GM12878 (cell line): ENCODE measurements around the gene ESPL1. TPM values are rescaled to one million over a fixed set of nuclear protein-coding genes. Genes with fewer than 3 reads are reported as not detected.

Experiments
- ATAC-seq: fragments of 200-7000 bp; cut with Tn5 transposase; 3 replicates; pipeline ENCODE4 v1.9.1; 2020; ENCODE audit warnings: mild to moderate bottlenecking, moderate library complexity
- BruUV-seq: library from RNA; stranded (reverse); fragments of 400-500 nt; replicated peaks from 2 replicates; lab custom pipeline; 2021; lab: Mats Ljungman, UMichigan
- CTCF ChIA-PET: fragments of 300-600 bp; sonication (Branson Sonifier 250); formaldehyde crosslinking; extraction: SDS; loops from one replicate; lab custom pipeline; 2021; ENCODE audit warnings: inconsistent platforms; lab: Yijun Ruan, JAX
- POLR2A ChIA-PET: fragments of 350-600 bp; formaldehyde crosslinking; extraction: SDS; loops from one replicate; lab custom pipeline; 2021; ENCODE audit warnings: inconsistent platforms; lab: Charles Lee
- RAD21 ChIA-PET: fragments of 300-600 bp; sonication (Branson Sonifier 250); formaldehyde crosslinking; loops from one replicate; lab custom pipeline; 2023; ENCODE audit warnings: antibody characterized with exemption; ENCODE audit not compliant: unreplicated experiment; lab: Charles Lee
- SMC1A ChIA-PET: fragments of 300-600 bp; sonication (Branson Sonifier 250); formaldehyde crosslinking; loops from one replicate; lab custom pipeline; 2023; ENCODE audit not compliant: unreplicated experiment, uncharacterized antibody; lab: Charles Lee
- DNase-seq: peaks from one replicate; pipeline ENCODE4 v3.0.0-alpha.2; 2011; ENCODE audit warnings: low read depth, low spot score
- FAIRE-seq: peaks from 3 replicates; lab custom pipeline; 2011; peaks lifted over from hg19 to GRCh38; lab: Jason Lieb, UNC
- H2AFZ ChIP-seq: 2 replicates; pipeline ENCODE4 v1.6.0; 2011; ENCODE audit warnings: low read depth, low read length, control low read depth; ENCODE audit not compliant: control insufficient read depth
- H3K27ac ChIP-seq: 2 replicates; pipeline ENCODE4 v1.5.1; 2011; ENCODE audit warnings: control low read depth; ENCODE audit not compliant: control insufficient read depth, insufficient read depth
- H3K27me3 ChIP-seq, 2 experiments: replicated peaks in 1 of 2; 2 replicates each; pipeline versions ENCODE4 v1.6.0 to v1.6.1; 2011; ENCODE audit warnings: low read length in 1 of 2; ENCODE audit not compliant: control insufficient read depth in 2 of 2, insufficient read depth in 2 of 2
- H3K36me3 ChIP-seq, 2 experiments: 2 replicates each; pipeline ENCODE4 v1.5.1; 2011; ENCODE audit warnings: low read length in 1 of 2; ENCODE audit not compliant: control insufficient read depth in 2 of 2, insufficient read depth in 2 of 2
- H3K4me1 ChIP-seq: 2 replicates; pipeline ENCODE4 v1.6.1; 2011; ENCODE audit warnings: mild to moderate bottlenecking, low read length, moderate library complexity, mixed read lengths; ENCODE audit not compliant: control insufficient read depth, insufficient read depth
- H3K4me2 ChIP-seq: 2 replicates; pipeline ENCODE4 v1.6.0; 2011; ENCODE audit warnings: control low read depth; ENCODE audit not compliant: control insufficient read depth, insufficient read depth
- H3K4me3 ChIP-seq: fragments of 200-600 bp; sonication (generic); 2 replicates; pipeline ENCODE4 v1.5.1; 2016
- H3K79me2 ChIP-seq: 2 replicates; pipeline ENCODE4 v1.6.0; 2011; ENCODE audit warnings: low read length; ENCODE audit not compliant: control insufficient read depth, insufficient read depth
- H3K9ac ChIP-seq: 2 replicates; pipeline ENCODE4 v1.8.0; 2011; ENCODE audit warnings: low read length, control low read depth, mixed read lengths; ENCODE audit not compliant: control insufficient read depth, insufficient read depth
- H3K9me3 ChIP-seq: replicated peaks from 3 replicates; pipeline ENCODE4 v1.5.1; 2011; ENCODE audit warnings: mild to moderate bottlenecking, low read length; ENCODE audit not compliant: control insufficient read depth, insufficient read depth
- H4K20me1 ChIP-seq: 2 replicates; pipeline ENCODE4 v1.6.0; 2011; ENCODE audit not compliant: control insufficient read depth, insufficient read depth
- ATF3 ChIP-seq: IDR thresholded peaks from 2 replicates; pipeline ENCODE4 v1.6.1; 2011; ENCODE audit warnings: low read depth, mild to moderate bottlenecking, low read length, moderate library complexity, borderline replicate concordance; ENCODE audit errors: extremely low read depth
- CREM ChIP-seq: IDR thresholded peaks from 2 replicates; pipeline ENCODE4 v1.6.1; 2014; ENCODE audit warnings: antibody characterized with exemption, low read depth
- HDAC2 ChIP-seq: fragments of 200-600 bp; sonication (generic); IDR thresholded peaks from 2 replicates; pipeline ENCODE4 v1.6.1; 2017
- IRF4 ChIP-seq: IDR thresholded peaks from 2 replicates; pipeline ENCODE4 v1.6.1; 2011; ENCODE audit warnings: low read depth, low read length
- JUNB ChIP-seq: IDR thresholded peaks from 2 replicates; pipeline ENCODE4 v1.6.1; 2016; ENCODE audit warnings: antibody characterized with exemption, mild to moderate bottlenecking
- KLF5 ChIP-seq: fragments of 450-650 bp; IDR thresholded peaks from 2 replicates; pipeline ENCODE4 v1.6.1; 2014; ENCODE audit warnings: mild to moderate bottlenecking; ENCODE audit not compliant: partially characterized antibody
- MXI1 ChIP-seq: fragments of 150-350 bp; IDR thresholded peaks from 2 replicates; pipeline ENCODE4 v1.6.1; 2011; ENCODE audit warnings: low read depth, mild to moderate bottlenecking, inconsistent platforms, low read length, improper control_type of control experiment
- RB1 ChIP-seq: fragments of 450-650 bp; formaldehyde crosslinking; IDR thresholded peaks from 2 replicates; pipeline ENCODE4 v1.6.1; 2017; ENCODE audit warnings: mild to moderate bottlenecking, borderline replicate concordance
- SIN3A ChIP-seq: IDR thresholded peaks from 2 replicates; pipeline ENCODE4 v1.6.1; 2012; ENCODE audit warnings: low read depth, low read length, improper control_type of control experiment
- SMAD1 ChIP-seq: fragments of 450-650 bp; IDR thresholded peaks from 2 replicates; pipeline ENCODE4 v1.6.1; 2018; ENCODE audit warnings: mild to moderate bottlenecking, low read depth; ENCODE audit not compliant: partially characterized antibody
- SUZ12 ChIP-seq: fragments of 200-600 bp; sonication (generic); IDR thresholded peaks from one replicate; pipeline ENCODE4 v1.6.1; 2018; ENCODE audit warnings: antibody characterized with exemption, mild to moderate bottlenecking; ENCODE audit not compliant: unreplicated experiment
- TARDBP ChIP-seq: IDR thresholded peaks from 2 replicates; pipeline ENCODE4 v1.6.1; 2016; ENCODE audit warnings: borderline replicate concordance
- TCF7 ChIP-seq: IDR thresholded peaks from 2 replicates; pipeline ENCODE4 v1.6.1; 2014; ENCODE audit warnings: antibody characterized with exemption, borderline replicate concordance
- ZNF24 ChIP-seq: fragments of 450-650 bp; IDR thresholded peaks from 2 replicates; pipeline ENCODE4 v1.6.1; 2017; ENCODE audit warnings: antibody characterized with exemption, mild to moderate bottlenecking
- WGBS: methylation state at CpG from one replicate; pipeline ENCODE4 v1.1.6; 2016; ENCODE audit warnings: low lambda C conversion rate; ENCODE audit not compliant: insufficient replicate concordance, insufficient coverage; ENCODE audit errors: missing lambda C conversion rate; 5-methylcytosine and 5-hydroxymethylcytosine counted together
- in situ Hi-C: fragments of 300-500 bp; cut with MboI; formaldehyde crosslinking; loops from 9 replicates; pipeline ENCODE4 v1.14.3; 2018; ENCODE audit warnings: mixed read lengths
- intact Hi-C: fragments of 100-400 bp; cut with micrococcal nuclease; formaldehyde crosslinking; loops from one replicate; pipeline ENCODE4 v1.14.2; 2022; ENCODE audit not compliant: unreplicated experiment
- polyA plus RNA-seq, 11 experiments: library from polyadenylated mRNA; depleted of rRNA in 4 of 11; unstranded in 6 of 11; stranded (reverse) in 5 of 11; fragments of >200 nt; fragmentation: Nextera tagmentation in 4 of 11; fragmentation: Illumina TruSeq in 1 of 11; extraction: Ambion mirVana in 4 of 11; extraction: Trizol in 1 of 11; gene quantifications; 1 replicate in 1 of 11; 2 replicates in 10 of 11; pipeline versions ENCODE4 v1.2.1 to v1.2.3, GENCODE V29; 2011 to 2016; ENCODE audit warnings: inconsistent platforms in 2 of 11, missing spikeins in 2 of 11, low read depth in 1 of 11
- total RNA-seq, 4 experiments: library from RNA; depleted of rRNA in 3 of 4; stranded (reverse); fragments of >200 nt in 3 of 4; fragmentation: Illumina TruSeq in 1 of 4; extraction: Trizol in 1 of 4; gene quantifications; 2 replicates each; pipeline versions ENCODE4 v1.2.1 to v1.2.3, GENCODE V29; 2013 to 2021
- TF ChIP-seq, protein P1 (sequence below): fragments of 150-350 bp; IDR thresholded peaks from 2 replicates; pipeline ENCODE4 v1.6.1; 2016; ENCODE audit warnings: low read depth, low read length
- TF ChIP-seq, protein P2 (sequence below): fragments of 450-650 bp; IDR thresholded peaks from 2 replicates; pipeline ENCODE4 v1.6.1; 2016; ENCODE audit warnings: mild to moderate bottlenecking
- TF ChIP-seq, protein P3 (sequence below): fragments of 450-650 bp; IDR thresholded peaks from 2 replicates; pipeline ENCODE4 v1.6.1; 2018; ENCODE audit warnings: mild to moderate bottlenecking, low read depth, moderate library complexity; ENCODE audit not compliant: partially characterized antibody

ESPL1 gene
- total and polyA plus RNA-seq, 10 of the 15 experiments (the other 5 are each of a cell fraction or from before 2014, with no cell fraction given), result 2.1 to 61.9 (median 21.2) TPM

DNA sequence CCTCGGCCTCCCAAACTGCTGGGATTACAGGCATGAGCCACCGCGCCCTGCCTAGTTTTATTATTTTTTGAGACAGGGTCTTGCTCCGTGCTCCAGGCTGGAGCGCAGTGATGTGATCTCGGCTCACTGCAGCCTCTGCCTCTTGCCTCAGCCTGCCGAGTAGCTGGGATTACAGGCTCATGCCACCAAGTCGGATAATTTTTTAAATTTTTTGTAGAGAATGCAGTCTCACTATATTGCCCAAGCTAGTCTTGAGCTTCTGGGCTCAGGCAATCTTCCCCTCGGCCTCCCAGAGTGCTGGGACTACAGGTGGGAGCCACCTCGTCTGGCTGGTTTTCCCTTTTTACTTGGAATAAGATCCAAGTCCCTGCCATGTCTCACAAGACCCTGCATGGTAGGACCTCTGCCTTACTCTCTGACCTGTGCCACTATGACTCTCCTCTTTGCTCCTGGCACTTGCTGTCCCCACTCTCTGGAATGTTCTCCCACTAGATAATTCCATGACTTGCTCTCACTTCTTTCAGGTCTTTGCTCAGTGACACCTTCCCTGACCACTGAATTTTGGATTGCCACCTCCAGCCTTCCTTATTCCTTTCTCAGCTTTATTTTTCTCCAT is 28.3 kb upstream of the ESPL1 start:
- Histone ChIP-seq H3K79me2 (no peaks in the 10 kb centered on the region), H3K4me2 (no peak overlapping the region), H3K27me3 (peaks cover 0 to 5% of the 10 kb centered on the region in 2 experiments; a peak in 2 of 4 replicates), H3K36me3 (no peaks in the 10 kb centered on the region), H2AFZ (no peak overlapping the region), H3K9me3 (no peaks in the 10 kb centered on the region), H3K4me1 (peaks cover 15% of the 10 kb centered on the region), H4K20me1 (no peaks in the 10 kb centered on the region), H3K9ac (no peak overlapping the region), H3K27ac (no peak overlapping the region), H3K4me3 (no peak overlapping the region)
- TF ChIP-seq MXI1 (no peak), KLF5 (no peak), JUNB (no peak), RB1 (no peak), SUZ12 (no peak), HDAC2 (no peak), CREM (no peak), SMAD1 (no peak), IRF4 (no peak), ZNF24 (no peak), TCF7 (no peak), TARDBP (no peak), SIN3A (no peak), ATF3 (no peak)
- TF ChIP-seq, protein P1, sequence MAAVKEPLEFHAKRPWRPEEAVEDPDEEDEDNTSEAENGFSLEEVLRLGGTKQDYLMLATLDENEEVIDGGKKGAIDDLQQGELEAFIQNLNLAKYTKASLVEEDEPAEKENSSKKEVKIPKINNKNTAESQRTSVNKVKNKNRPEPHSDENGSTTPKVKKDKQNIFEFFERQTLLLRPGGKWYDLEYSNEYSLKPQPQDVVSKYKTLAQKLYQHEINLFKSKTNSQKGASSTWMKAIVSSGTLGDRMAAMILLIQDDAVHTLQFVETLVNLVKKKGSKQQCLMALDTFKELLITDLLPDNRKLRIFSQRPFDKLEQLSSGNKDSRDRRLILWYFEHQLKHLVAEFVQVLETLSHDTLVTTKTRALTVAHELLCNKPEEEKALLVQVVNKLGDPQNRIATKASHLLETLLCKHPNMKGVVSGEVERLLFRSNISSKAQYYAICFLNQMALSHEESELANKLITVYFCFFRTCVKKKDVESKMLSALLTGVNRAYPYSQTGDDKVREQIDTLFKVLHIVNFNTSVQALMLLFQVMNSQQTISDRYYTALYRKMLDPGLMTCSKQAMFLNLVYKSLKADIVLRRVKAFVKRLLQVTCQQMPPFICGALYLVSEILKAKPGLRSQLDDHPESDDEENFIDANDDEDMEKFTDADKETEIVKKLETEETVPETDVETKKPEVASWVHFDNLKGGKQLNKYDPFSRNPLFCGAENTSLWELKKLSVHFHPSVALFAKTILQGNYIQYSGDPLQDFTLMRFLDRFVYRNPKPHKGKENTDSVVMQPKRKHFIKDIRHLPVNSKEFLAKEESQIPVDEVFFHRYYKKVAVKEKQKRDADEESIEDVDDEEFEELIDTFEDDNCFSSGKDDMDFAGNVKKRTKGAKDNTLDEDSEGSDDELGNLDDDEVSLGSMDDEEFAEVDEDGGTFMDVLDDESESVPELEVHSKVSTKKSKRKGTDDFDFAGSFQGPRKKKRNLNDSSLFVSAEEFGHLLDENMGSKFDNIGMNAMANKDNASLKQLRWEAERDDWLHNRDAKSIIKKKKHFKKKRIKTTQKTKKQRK, result no peak
- TF ChIP-seq, protein P2, sequence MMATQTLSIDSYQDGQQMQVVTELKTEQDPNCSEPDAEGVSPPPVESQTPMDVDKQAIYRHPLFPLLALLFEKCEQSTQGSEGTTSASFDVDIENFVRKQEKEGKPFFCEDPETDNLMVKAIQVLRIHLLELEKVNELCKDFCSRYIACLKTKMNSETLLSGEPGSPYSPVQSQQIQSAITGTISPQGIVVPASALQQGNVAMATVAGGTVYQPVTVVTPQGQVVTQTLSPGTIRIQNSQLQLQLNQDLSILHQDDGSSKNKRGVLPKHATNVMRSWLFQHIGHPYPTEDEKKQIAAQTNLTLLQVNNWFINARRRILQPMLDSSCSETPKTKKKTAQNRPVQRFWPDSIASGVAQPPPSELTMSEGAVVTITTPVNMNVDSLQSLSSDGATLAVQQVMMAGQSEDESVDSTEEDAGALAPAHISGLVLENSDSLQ, result no peak
- TF ChIP-seq, protein P3, sequence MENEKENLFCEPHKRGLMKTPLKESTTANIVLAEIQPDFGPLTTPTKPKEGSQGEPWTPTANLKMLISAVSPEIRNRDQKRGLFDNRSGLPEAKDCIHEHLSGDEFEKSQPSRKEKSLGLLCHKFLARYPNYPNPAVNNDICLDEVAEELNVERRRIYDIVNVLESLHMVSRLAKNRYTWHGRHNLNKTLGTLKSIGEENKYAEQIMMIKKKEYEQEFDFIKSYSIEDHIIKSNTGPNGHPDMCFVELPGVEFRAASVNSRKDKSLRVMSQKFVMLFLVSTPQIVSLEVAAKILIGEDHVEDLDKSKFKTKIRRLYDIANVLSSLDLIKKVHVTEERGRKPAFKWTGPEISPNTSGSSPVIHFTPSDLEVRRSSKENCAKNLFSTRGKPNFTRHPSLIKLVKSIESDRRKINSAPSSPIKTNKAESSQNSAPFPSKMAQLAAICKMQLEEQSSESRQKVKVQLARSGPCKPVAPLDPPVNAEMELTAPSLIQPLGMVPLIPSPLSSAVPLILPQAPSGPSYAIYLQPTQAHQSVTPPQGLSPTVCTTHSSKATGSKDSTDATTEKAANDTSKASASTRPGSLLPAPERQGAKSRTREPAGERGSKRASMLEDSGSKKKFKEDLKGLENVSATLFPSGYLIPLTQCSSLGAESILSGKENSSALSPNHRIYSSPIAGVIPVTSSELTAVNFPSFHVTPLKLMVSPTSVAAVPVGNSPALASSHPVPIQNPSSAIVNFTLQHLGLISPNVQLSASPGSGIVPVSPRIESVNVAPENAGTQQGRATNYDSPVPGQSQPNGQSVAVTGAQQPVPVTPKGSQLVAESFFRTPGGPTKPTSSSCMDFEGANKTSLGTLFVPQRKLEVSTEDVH, result no peak
- SMC1A ChIA-PET, result interaction anchor here (0.6 to 3.9 kb wide), 6 partner anchors 9 to 38 kb away, joined by 3 to 12 read pairs (median 3); a partner anchor contains a TSS
- RAD21 ChIA-PET, result no interaction called here
- in situ Hi-C loops, result no loop called here
- intact Hi-C loops, result no loop called here
- whole genome bisulfite sequencing, result 52% methylated on average over 10 of the region's 10 CpGs
- ATAC-seq, result no peak
- POLR2A ChIA-PET, result interaction anchor here (0.6 to 1.2 kb wide), 3 partner anchors 15 to 136 kb away, joined by 3 to 5 read pairs (median 3); no protein-coding TSS in a partner anchor
- FAIRE-seq, result no peak
- CTCF ChIA-PET, result interaction anchor here (0.8 to 2.3 kb wide), 5 partner anchors 12 to 82 kb away, joined by 3 to 8 read pairs (median 4); partner anchors contain the start of genes AAAS and ESPL1
- no TSS peak for BruUV-seq
- no peak for DNase-seq
